Measurements from ENCODE around the gene DCAF7.

Gene DCAF7

GRCh38 chr17:63588797-63589196 is 38.5 kb downstream of the DCAF7 start:
- no peak overlapping the region for H3K4me3 ChIP-seq (ENCODE audit: low read depth, low read length)
- TF ChIP-seq MAX (IDR thresholded peaks at IDR 0.05; ENCODE audit: low read depth, low read length) (no peak), CTCF (IDR thresholded peaks at IDR 0.05; ENCODE audit: low read depth, low read length) (no peak), MYC (IDR thresholded peaks at IDR 0.05; ENCODE audit: low read depth, low read length) (no peak), POLR2A (IDR thresholded peaks at IDR 0.05; ENCODE audit: extremely low read depth, insufficient read length) (no peak)
- no peak for DNase-seq (ENCODE audit: low read depth)

GRCh38 chr17:63589646-63590045 is 39.4 kb downstream of the DCAF7 start:
- no peak overlapping the region for H3K4me3 ChIP-seq (ENCODE audit: low read depth, low read length)
- TF ChIP-seq MAX (IDR thresholded peaks at IDR 0.05; ENCODE audit: low read depth, low read length): no peak
- no peak for TF ChIP-seq CTCF (IDR thresholded peaks at IDR 0.05; ENCODE audit: low read depth, low read length)
- no peak for TF ChIP-seq POLR2A (IDR thresholded peaks at IDR 0.05; ENCODE audit: extremely low read depth, insufficient read length)
- no peak for TF ChIP-seq MYC (IDR thresholded peaks at IDR 0.05; ENCODE audit: low read depth, low read length)
- DNase-seq (ENCODE audit: low read depth): no peak

- TF ChIP-seq MYC (IDR thresholded peaks at IDR 0.05; ENCODE audit: low read depth, low read length): no peak
- TF ChIP-seq CTCF (IDR thresholded peaks at IDR 0.05; ENCODE audit: low read depth, low read length): no peak
- no peak for TF ChIP-seq POLR2A (IDR thresholded peaks at IDR 0.05; ENCODE audit: extremely low read depth, insufficient read length)
- TF ChIP-seq MAX (IDR thresholded peaks at IDR 0.05; ENCODE audit: low read depth, low read length): no peak
- H3K4me3 ChIP-seq (ENCODE audit: low read depth, low read length): no peak overlapping the region
- no peak for DNase-seq (ENCODE audit: low read depth)
Observed at GRCh38 chr17:63592797-63593196, 42.5 kb downstream of the DCAF7 start.

GRCh38 chr17:63595132-63595531 is 44.9 kb downstream of the DCAF7 start:
- H3K4me3 ChIP-seq (ENCODE audit: low read depth, low read length): no peak overlapping the region
- no peak for TF ChIP-seq CTCF (IDR thresholded peaks at IDR 0.05; ENCODE audit: low read depth, low read length)
- no peak for TF ChIP-seq MAX (IDR thresholded peaks at IDR 0.05; ENCODE audit: low read depth, low read length)
- no peak for TF ChIP-seq MYC (IDR thresholded peaks at IDR 0.05; ENCODE audit: low read depth, low read length)
- no peak for TF ChIP-seq POLR2A (IDR thresholded peaks at IDR 0.05; ENCODE audit: extremely low read depth, insufficient read length)
- DNase-seq (ENCODE audit: low read depth): no peak

GRCh38 chr17:63596856-63597586 is 46.7 kb downstream of the DCAF7 start:
- no peak for DNase-seq (ENCODE audit: low read depth)
- TF ChIP-seq CTCF (IDR thresholded peaks at IDR 0.05; ENCODE audit: low read depth, low read length) (no peak), MYC (IDR thresholded peaks at IDR 0.05; ENCODE audit: low read depth, low read length) (no peak), MAX (IDR thresholded peaks at IDR 0.05; ENCODE audit: low read depth, low read length) (no peak), POLR2A (IDR thresholded peaks at IDR 0.05; ENCODE audit: extremely low read depth, insufficient read length) (no peak)
- no peak overlapping the region for H3K4me3 ChIP-seq (ENCODE audit: low read depth, low read length)
